Smooth muscle cell of the pulmonary artery (primary cell): ENCODE measurements around the gene MGAM2. TPM values are rescaled to one million over a fixed set of nuclear protein-coding genes. Genes with fewer than 3 reads are reported as not detected.

Experiments used
- total RNA-seq: library from RNA; depleted of rRNA; stranded (reverse); fragments of >200 nt; gene quantifications from 2 replicates; pipeline ENCODE4 v1.2.3, GENCODE V29; 2014

Gene MGAM2
- total RNA-seq: not detected in 2 replicates

GRCh38 chr7:142111499-142111898 is at the start of gene MGAM2:
TSS of gene MGAM2 (plus strand) at chr7:142111718. CDS start at chr7:142116874, 5,156 bp downstream.

GRCh38 chr7:142257958-142258357 is 146.4 kb downstream of the MGAM2 start, which contains the start of gene PRSS58:
TSS of gene PRSS58 (minus strand) at chr7:142258058. CDS start at chr7:142257707, 351 bp downstream.

Other genes starting within 250 kb of the MGAM2 start
- 0.07 TPM in 1 of 2 replicates, not detected in the other for gene OR9A4, start 195.3 kb upstream of the MGAM2 start, total RNA-seq
- not detected in 2 replicates for gene CLEC5A, start 164.7 kb upstream of the MGAM2 start, total RNA-seq
- gene TAS2R38, start 137.9 kb upstream of the MGAM2 start, total RNA-seq: not detected in 2 replicates
- gene MGAM, start 115.8 kb upstream of the MGAM2 start, total RNA-seq: 0.39 and 0.46 TPM in 2 replicates
- not detected in 2 replicates for gene PRSS58, start 146.3 kb downstream of the MGAM2 start, total RNA-seq